DND-41 (cell line): ENCODE data around the gene CHODL.

Experiments used
- CTCF ChIP-seq: IDR thresholded peaks from 2 replicates; pipeline ENCODE4 v1.5.1; 2012; ENCODE audit warnings: borderline replicate concordance, low read length, moderate library complexity, mild to moderate bottlenecking; ENCODE audit not compliant: poor library complexity, severe bottlenecking; ENCODE audit errors: extremely low read depth
- EZH2 ChIP-seq: IDR thresholded peaks from 3 replicates; pipeline ENCODE4 v1.6.1; 2012; ENCODE audit warnings: borderline replicate concordance, low read depth, mild to moderate bottlenecking, moderate library complexity, low read length, inconsistent platforms; ENCODE audit not compliant: severe bottlenecking

- no peak for TF ChIP-seq CTCF
- TF ChIP-seq EZH2, result no peak
Observed at GRCh38 chr21:18220498-18220897, 24.1 kb upstream of the CHODL start.
